Mucosa of stomach (tissue), 1 donor: ENCODE measurements around the gene SLC16A5.
"Not testable (repeated sequence)": the region's sequence is repeated elsewhere in the genome, so short reads cannot be mapped to it uniquely, and the experiment has no call there.

Experiments used
- H3K27me3 ChIP-seq: one replicate; pipeline ENCODE4 v1.7.0; 2013; ENCODE audit warnings: mild to moderate bottlenecking, low read length; ENCODE audit not compliant: control insufficient read depth, insufficient read depth
- H3K36me3 ChIP-seq: one replicate; pipeline ENCODE4 v1.7.0; 2013; ENCODE audit warnings: low read length; ENCODE audit not compliant: control insufficient read depth, insufficient read depth
- H3K4me1 ChIP-seq: one replicate; pipeline ENCODE4 v1.7.0; 2013; ENCODE audit warnings: mild to moderate bottlenecking, low read length; ENCODE audit not compliant: control insufficient read depth, insufficient read depth
- H3K4me3 ChIP-seq: one replicate; pipeline ENCODE4 v1.7.0; 2013; ENCODE audit warnings: low read length
- H3K9ac ChIP-seq: one replicate; pipeline ENCODE4 v1.7.0; 2013; ENCODE audit warnings: mild to moderate bottlenecking, low read length, moderate library complexity
- H3K9me3 ChIP-seq: one replicate; pipeline ENCODE4 v1.7.0; 2013; ENCODE audit warnings: mild to moderate bottlenecking, low read length, moderate library complexity; ENCODE audit not compliant: control insufficient read depth
- donor health status: Pancreatic carcinoma.

Gene SLC16A5

GRCh38 chr17:75065562-75066151 lies 22.1 kb upstream of the SLC16A5 start:
- Histone ChIP-seq H3K9ac (no peak overlapping the region), H3K36me3 (peaks cover 30% of the 10 kb centered on the region), H3K9me3 (no peaks in the 10 kb centered on the region), H3K4me1 (no peaks in the 10 kb centered on the region), H3K27me3 (no peaks in the 10 kb centered on the region), H3K4me3 (no peak overlapping the region)

- Histone ChIP-seq H3K9me3 (no peaks in the 10 kb centered on the region), H3K4me1 (no peaks in the 10 kb centered on the region), H3K4me3 (no peak overlapping the region), H3K36me3 (peaks cover 18% of the 10 kb centered on the region), H3K27me3 (no peaks in the 10 kb centered on the region), H3K9ac (no peak overlapping the region)
Observed at GRCh38 chr17:75067856-75068255, 19.9 kb upstream of the SLC16A5 start.

- no peaks in the 10 kb centered on the region for H3K4me1 ChIP-seq
- no peak overlapping the region for H3K4me3 ChIP-seq
- no peak overlapping the region for H3K9ac ChIP-seq
Observed at GRCh38 chr17:75068750-75069149, 19.0 kb upstream of the SLC16A5 start.

GRCh38 chr17:75069783-75070182 lies 18.0 kb upstream of the SLC16A5 start:
- no peak overlapping the region for H3K9ac ChIP-seq
- H3K27me3 ChIP-seq = no peaks in the 10 kb centered on the region
- H3K4me3 ChIP-seq = no peak overlapping the region
- no peaks in the 10 kb centered on the region for H3K4me1 ChIP-seq
- H3K9me3 ChIP-seq = no peaks in the 10 kb centered on the region
- no peaks in the 10 kb centered on the region for H3K36me3 ChIP-seq

More at GRCh38 chr17:75068750-75069149, 19.0 kb upstream of the SLC16A5 start:
- Histone ChIP-seq H3K9me3 (no peaks in the 10 kb centered on the region), H3K27me3 (no peaks in the 10 kb centered on the region), H3K36me3 (peaks cover 9% of the 10 kb centered on the region)

GRCh38 chr17:75071478-75072271 lies 16.1 kb upstream of the SLC16A5 start:
- H3K9ac ChIP-seq, H3K36me3 ChIP-seq, H3K4me3 ChIP-seq, H3K27me3 ChIP-seq, H3K9me3 ChIP-seq, H3K4me1 ChIP-seq: not testable (repeated sequence)

- H3K27me3 ChIP-seq, H3K9ac ChIP-seq, H3K9me3 ChIP-seq, H3K36me3 ChIP-seq, H3K4me3 ChIP-seq: not testable (repeated sequence)
- peaks cover 12% of the 10 kb centered on the region for H3K4me1 ChIP-seq
Observed at GRCh38 chr17:75072909-75073308, 14.8 kb upstream of the SLC16A5 start.

GRCh38 chr17:75073618-75074047 lies 14.1 kb upstream of the SLC16A5 start:
- H3K36me3 ChIP-seq = no peaks in the 10 kb centered on the region
- H3K9ac ChIP-seq = no peak overlapping the region
- no peaks in the 10 kb centered on the region for H3K27me3 ChIP-seq
- peaks cover 20% of the 10 kb centered on the region for H3K4me1 ChIP-seq
- H3K4me3 ChIP-seq = no peak overlapping the region
- H3K9me3 ChIP-seq = no peaks in the 10 kb centered on the region

- peaks cover 29% of the 10 kb centered on the region for H3K4me1 ChIP-seq
- no peaks in the 10 kb centered on the region for H3K27me3 ChIP-seq
- no peaks in the 10 kb centered on the region for H3K36me3 ChIP-seq
- H3K4me3 ChIP-seq = no peak overlapping the region
- no peaks in the 10 kb centered on the region for H3K9me3 ChIP-seq
- H3K9ac ChIP-seq = no peak overlapping the region
Observed at GRCh38 chr17:75074532-75074931, 13.2 kb upstream of the SLC16A5 start.

- H3K4me3 ChIP-seq = no peak overlapping the region
- H3K36me3 ChIP-seq = no peaks in the 10 kb centered on the region
- H3K4me1 ChIP-seq = peaks cover 32% of the 10 kb centered on the region
- H3K27me3 ChIP-seq = no peaks in the 10 kb centered on the region
- no peak overlapping the region for H3K9ac ChIP-seq
- no peaks in the 10 kb centered on the region for H3K9me3 ChIP-seq
Observed at GRCh38 chr17:75075597-75076336, 12.0 kb upstream of the SLC16A5 start.

- H3K27me3 ChIP-seq = no peaks in the 10 kb centered on the region
- H3K36me3 ChIP-seq = no peaks in the 10 kb centered on the region
- H3K4me3 ChIP-seq = peak overlapping the region; percentile 36
- H3K9ac ChIP-seq = peak overlapping the region; percentile 66
- peaks cover 32% of the 10 kb centered on the region for H3K4me1 ChIP-seq
- no peaks in the 10 kb centered on the region for H3K9me3 ChIP-seq
Observed at GRCh38 chr17:75077072-75077495, 10.7 kb upstream of the SLC16A5 start.

- peak overlapping the region; percentile 66 for H3K9ac ChIP-seq
- no peaks in the 10 kb centered on the region for H3K27me3 ChIP-seq
- no peaks in the 10 kb centered on the region for H3K9me3 ChIP-seq
- no peaks in the 10 kb centered on the region for H3K36me3 ChIP-seq
- peaks cover 32% of the 10 kb centered on the region for H3K4me1 ChIP-seq
- peak overlapping the region; percentile 36 for H3K4me3 ChIP-seq
Observed at GRCh38 chr17:75077496-75078283, 10.1 kb upstream of the SLC16A5 start.
